Stimulated activated CD4-positive, alpha-beta T cell treated with anti-CD3 and anti-CD28 coated beads, Interleukin-12 subunit alpha, Interleukin-12 subunit beta, amount 100 ng/mL, for 24 hours (primary cell): ENCODE results near the gene IGFBP2.

Source experiments
- DNase-seq, 2 experiments: peaks; one replicate each; pipeline ENCODE4 v3.0.0-alpha.2; 2020; ENCODE audit warnings: low read depth in 2 of 2

The IGFBP2 gene

DNA sequence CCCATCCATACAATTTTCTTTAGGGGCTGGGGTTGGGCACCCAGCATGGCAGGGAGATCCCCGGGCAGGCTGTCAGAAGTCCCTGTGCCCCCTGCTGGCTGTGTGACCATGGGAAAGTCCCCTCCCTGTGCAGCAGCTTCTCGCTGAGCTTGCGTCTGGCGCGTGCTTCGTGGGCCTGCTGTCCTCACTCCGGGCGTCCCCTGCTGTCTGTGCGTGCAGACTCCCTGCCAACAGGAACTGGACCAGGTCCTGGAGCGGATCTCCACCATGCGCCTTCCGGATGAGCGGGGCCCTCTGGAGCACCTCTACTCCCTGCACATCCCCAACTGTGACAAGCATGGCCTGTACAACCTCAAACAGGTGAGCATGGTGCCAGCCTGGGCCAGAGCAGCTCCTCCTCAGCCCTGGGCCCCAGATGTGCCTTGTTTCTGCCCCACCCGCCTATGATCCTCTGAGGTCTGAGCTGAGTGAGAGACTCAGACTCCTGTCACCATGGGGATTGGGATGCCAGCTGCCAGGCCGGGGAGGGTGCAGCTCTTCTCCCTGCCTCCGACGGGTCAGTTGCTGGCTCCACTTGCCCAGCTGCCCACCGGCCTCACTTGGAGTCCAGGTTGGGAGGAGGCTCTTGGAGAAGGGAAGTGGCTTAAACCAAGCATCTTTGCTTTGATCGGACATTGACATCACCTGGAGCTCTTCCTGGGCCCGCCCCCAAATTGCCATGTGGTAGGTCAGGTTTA is 28.6 kb downstream of the IGFBP2 start:
- no peak for DNase-seq

- no peak for DNase-seq
These were observed 29.9 kb downstream of the IGFBP2 start for GRCh38 chr2:216663106-216663505.

DNA sequence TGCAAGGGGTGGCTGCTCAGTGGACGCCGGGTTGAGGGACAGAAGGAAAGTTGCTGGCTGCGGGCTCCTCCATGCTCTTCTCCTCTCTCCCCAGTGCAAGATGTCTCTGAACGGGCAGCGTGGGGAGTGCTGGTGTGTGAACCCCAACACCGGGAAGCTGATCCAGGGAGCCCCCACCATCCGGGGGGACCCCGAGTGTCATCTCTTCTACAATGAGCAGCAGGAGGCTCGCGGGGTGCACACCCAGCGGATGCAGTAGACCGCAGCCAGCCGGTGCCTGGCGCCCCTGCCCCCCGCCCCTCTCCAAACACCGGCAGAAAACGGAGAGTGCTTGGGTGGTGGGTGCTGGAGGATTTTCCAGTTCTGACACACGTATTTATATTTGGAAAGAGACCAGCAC is 30.6 kb downstream of the IGFBP2 start:
- no peak for DNase-seq

DNA sequence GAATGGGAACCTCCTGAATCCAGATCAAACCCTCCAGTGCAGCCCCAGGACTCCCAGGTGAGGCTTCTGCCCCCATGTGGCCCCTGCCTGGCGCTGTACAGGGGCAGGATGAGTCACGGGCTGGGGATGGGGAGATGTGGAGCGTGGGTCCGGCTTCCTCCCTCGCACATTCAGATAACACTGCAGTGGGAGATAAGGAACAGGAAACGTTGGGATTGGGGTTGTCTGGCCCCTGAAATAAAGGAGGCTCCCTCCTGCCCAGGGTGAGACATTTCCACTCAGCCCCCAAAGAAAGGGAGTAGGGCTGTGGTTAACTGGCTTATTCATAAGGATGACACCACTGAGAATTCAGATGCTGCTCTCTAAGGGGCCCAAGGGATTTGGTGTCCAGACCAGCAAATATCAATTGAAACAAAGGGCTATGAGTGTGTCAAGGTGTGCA is 31.4 kb downstream of the IGFBP2 start:
- no peak for DNase-seq

- DNase-seq = no peak
These were observed 32.0 kb downstream of the IGFBP2 start for GRCh38 chr2:216665242-216665641.

DNA sequence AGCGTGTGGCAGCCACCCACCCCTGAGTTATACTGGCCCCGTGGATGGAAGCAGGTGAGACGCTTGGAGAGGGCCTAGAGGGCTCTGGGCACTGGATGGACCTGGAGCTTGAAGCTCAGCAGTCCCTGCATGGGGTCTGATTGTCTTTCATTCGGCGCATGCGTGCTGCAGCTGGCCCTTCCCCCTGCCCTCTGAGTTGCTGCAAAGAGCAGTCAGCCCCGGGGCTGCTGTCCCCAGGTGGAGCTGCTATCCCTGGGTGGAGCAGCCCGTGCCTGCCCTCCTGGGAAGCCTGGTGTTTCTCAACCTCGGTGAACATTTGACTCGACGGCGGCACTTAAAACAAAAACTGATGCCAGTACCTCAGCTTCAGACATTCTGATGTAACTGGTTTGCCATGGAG is 32.5 kb downstream of the IGFBP2 start:
- no peak for DNase-seq

- DNase-seq = peak; percentile 36 to 61
These were observed 33.4 kb downstream of the IGFBP2 start for GRCh38 chr2:216666461-216667233.

DNA sequence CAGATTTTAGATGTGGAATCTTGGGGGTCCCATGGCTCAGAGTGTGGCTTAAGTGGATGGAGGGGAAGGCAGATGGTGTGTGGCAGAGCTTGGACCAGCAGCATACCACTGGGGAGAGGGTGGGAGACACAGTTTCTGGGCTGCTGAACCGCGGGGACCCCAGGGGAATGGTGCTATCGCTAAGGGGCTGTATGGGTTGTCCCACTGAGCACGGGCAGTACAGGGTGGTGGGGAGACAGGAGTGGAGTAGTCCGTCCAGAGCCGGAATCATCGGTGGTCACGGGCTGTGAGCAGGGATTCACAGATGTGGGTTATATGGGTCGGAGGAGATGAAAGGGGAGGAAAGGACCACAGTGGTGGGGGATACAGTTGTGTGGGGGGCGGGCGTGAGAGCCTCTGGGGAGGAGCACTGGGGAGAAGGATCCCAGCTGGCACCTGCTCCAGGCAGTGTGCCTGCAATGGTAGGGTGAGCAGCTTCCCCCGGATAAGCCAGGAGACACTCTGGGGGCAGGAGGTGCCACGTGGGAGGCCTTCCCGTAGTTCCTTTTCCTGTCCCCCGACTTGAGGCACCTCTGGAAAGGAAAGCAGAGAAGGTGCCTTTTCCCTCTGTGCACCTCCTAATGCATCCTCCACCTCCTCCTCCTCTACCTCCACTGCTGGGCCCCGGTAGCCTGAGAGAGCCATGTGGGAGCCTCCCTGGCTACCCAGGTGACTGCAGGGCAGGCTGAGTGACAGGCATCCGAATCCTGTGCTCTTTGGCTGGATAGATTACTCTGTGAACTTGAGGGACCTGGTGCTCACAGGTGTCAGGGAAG is 37.3 kb downstream of the IGFBP2 start:
- DNase-seq = no peak

DNA sequence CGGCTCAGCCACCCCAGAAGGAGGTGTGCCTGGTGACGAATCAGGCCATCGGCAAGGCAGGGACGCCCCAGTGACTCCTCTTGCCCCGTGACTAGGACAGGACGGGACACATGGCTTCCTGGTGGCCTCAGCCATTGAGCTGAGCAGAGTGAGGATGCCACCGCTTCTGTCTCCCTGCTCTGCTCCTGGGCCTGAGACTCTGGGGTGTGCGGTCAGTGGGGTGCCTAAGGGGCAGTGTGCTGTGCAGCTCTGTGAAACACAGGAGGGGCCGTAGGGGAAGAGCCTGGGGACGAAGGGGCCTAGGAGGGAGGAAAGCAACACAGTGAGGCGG is 37.8 kb downstream of the IGFBP2 start:
- DNase-seq = no peak

GRCh38 chr2:216671791-216672343 is 38.6 kb downstream of the IGFBP2 start:
- no peak for DNase-seq

DNA sequence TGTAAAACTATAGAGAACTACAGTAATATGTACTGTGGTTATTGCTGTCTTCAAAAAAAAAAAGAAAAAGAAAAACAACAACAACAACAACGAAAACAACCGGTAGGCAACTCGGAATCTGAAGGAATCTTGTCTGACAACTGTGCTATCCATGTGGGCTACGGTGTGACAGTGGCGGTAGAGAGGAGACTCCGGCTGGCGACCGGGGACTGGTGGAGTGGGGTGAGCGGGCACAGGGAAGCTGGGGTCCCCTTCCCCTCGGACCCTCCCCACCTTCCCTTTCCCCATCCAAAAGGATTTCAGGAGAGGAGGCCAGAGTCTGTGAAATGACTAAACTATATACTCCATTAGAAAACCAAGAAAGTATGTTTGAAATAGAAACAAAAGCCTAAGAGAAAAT is 39.2 kb downstream of the IGFBP2 start:
- DNase-seq = no peak

DNA sequence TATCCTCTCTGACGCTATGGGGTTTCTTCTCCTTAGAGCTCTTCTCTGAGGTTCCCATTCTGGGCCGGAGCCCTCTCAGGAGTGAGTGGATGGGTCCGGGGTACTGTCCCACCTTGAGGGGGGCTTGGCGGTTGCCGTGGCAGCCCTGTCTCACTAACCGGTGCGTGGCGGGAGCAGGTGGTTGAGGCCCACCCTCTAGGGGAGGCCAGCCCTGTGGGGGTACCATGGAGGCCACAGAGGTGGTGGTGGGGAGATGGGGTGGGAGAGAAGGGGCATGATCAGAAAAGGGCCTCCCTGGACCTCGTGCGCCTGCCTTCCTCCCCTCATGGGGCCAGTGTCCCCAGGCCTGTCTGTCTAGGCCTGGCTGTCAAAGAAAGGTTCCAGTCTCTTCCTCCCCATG is 39.8 kb downstream of the IGFBP2 start:
- no peak for DNase-seq

- no peak for DNase-seq
These were observed 40.4 kb downstream of the IGFBP2 start for GRCh38 chr2:216673609-216674008.

DNA sequence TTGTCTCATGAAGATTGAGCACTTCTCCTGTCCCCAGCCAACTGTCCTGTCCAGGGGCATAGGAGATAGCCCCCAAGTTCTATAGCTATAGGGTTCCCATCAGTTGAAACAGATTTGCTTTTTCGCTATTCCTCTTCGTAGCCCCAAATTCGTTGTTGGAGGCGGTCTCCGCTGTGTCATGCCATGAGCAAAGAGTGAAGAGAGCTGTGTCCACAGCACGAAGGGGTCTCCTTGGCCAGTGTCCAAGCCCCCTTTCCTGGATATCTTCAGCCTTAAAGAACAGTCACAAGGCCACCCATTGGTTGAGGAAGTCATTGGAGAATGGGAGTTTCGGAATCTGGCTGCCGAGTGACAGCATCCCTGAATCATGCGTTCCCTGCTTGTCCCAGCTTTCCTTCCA is 41.2 kb downstream of the IGFBP2 start:
- DNase-seq = no peak

GRCh38 chr2:216676630-216677029 is 43.4 kb downstream of the IGFBP2 start:
- no peak for DNase-seq

DNA sequence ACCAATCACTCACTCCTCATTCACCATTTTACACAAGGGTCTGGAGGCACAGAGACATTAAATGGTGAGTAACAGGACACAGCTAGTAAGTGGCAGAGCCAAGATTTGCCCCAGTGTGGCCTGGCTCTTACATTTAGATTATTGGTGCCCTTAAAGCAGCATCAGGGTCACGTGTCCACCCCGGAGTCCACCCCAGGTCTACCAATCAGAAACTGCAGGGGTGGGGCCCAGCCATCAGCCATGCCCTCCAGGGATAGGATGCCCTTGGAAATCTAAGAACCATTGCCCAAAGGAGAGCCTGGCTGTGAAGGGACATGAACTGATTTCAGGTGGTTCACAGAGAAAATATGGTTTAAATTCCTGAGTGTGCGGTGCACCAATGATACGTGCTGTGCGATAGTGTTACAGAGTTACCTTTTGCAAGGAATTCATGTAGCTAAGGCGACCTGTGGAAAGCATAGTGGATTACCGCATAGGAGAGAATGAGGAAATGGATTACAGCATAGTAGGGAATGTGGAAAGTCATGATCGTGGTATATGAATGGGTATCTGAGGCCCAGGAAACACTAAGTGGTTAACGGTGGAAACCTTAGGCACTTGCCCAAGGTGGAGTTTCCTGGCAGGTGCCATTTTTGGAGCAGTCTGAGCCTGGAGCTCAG is 44.3 kb downstream of the IGFBP2 start:
- no peak for DNase-seq

DNA sequence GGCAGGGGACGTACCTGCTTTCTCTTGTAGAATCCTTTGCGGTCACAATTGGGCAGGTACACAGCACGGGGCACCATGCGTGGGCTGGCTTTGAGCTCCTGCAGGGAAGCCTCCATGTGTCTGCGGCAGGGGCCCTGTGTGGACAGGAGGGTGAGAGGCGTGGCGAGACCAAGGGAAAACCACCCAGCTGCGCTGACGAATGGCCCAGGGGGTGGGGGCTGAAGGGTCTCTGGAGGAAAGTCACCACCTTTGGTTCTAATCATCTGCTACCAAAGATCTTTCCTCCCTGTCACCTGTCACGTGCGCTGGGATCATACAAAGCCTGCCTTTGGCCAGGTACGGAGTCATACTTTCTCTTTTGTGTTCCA is 44.9 kb downstream of the IGFBP2 start:
- no peak for DNase-seq

- DNase-seq = no peak
These were observed 45.8 kb downstream of the IGFBP2 start for GRCh38 chr2:216678813-216679657.

DNA sequence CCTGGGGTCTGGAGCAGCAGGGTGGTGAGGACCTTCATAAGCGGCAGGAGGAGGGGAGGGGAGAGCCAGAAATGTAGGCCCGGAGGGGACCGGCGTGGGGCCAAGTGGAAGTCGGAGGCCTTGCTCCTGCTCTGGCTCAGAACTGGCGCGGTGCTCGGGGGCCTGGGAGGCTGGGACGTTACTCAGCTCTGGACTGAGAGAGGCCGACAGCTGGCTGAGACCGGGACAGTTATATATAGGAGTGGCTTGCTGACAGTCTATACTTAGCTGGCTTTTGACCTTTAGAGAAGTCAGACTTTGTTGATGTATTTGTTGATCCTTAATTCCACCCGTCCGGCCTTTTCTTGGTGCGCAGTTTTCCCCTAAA is 46.4 kb downstream of the IGFBP2 start:
- no peak for DNase-seq

DNA sequence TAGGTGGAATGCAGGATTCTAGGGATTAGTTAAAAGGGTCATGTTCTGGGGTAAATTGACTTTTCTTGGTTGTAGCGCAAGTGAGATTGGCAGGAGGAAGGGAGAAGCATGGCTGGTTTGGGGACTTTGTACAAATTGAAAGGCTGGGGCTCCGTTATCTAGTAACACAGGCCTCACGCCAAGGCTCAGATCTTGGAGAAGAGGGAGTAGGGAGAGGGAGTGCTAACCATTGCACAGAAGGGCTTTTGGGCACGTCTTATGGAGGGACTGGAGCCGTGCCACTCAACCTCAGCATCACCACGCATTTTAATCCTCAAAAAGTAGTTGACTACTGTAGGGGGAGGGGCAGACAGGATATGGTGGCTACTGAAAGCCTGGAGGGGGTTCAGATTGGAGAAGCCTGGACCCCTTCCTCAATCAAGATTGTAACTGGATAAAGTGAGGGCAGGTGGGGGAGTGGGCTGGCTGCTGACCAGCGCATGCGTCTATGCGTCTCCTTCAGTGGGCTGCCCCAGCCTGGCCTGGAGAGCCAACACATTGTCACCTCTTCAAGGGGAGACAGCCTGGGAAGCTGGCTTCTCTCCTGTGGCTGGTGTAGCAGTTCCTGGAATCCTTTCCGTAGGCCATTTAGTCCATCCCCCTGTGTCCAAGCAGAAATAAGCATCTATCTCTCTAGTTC is 47.9 kb downstream of the IGFBP2 start:
- no peak for DNase-seq
